HG03039 (cell line): ENCODE data around the gene HTR2C.
"Not testable (repeated sequence)": the region's sequence is repeated elsewhere in the genome, so short reads cannot be mapped to it uniquely, and the experiment has no call there.

Experiments
- ATAC-seq: cut with Tn5 transposase; IDR thresholded peaks from one replicate; pipeline ENCODE4 v1.9.1; 2021; ENCODE audit warnings: mild to moderate bottlenecking, moderate library complexity; ENCODE audit not compliant: unreplicated experiment

The HTR2C gene

GRCh38 chrX:114583646-114584374, at the start of gene HTR2C:
Gene HTR2C (plus strand): TSS chrX:114584086. CDS start chrX:114726937, 142,851 bp downstream.
- ATAC-seq = no peak

GRCh38 chrX:114580336-114580735, 3.5 kb upstream of the HTR2C start:
- no peak for ATAC-seq

- no peak for ATAC-seq
Observed at GRCh38 chrX:114581528-114582263, 2.2 kb upstream of the HTR2C start.

GRCh38 chrX:114582264-114582632, 1.6 kb upstream of the HTR2C start:
- ATAC-seq = no peak

GRCh38 chrX:114582698-114583395, 1.0 kb upstream of the HTR2C start:
- ATAC-seq = no peak

GRCh38 chrX:114584375-114584943, 573 bp downstream of the HTR2C start:
- no peak for ATAC-seq

- ATAC-seq = no peak
Observed at GRCh38 chrX:114584983-114585842, 1.3 kb downstream of the HTR2C start.

GRCh38 chrX:114591121-114591520, 7.2 kb downstream of the HTR2C start:
- no peak for ATAC-seq

- ATAC-seq = no peak
Observed at GRCh38 chrX:114599305-114599704, 15.4 kb downstream of the HTR2C start.

- ATAC-seq = no peak
Observed at GRCh38 chrX:114599911-114600310, 16.0 kb downstream of the HTR2C start.

GRCh38 chrX:114606619-114607018, 22.7 kb downstream of the HTR2C start:
- not testable (repeated sequence) for ATAC-seq

- ATAC-seq = no peak
Observed at GRCh38 chrX:114611018-114611619, 27.2 kb downstream of the HTR2C start.

GRCh38 chrX:114615765-114616164, 31.9 kb downstream of the HTR2C start:
- ATAC-seq = no peak

GRCh38 chrX:114619874-114620273, 36.0 kb downstream of the HTR2C start:
- ATAC-seq = no peak

- ATAC-seq = no peak
Observed at GRCh38 chrX:114626323-114626722, 42.4 kb downstream of the HTR2C start.

- ATAC-seq = no peak
Observed at GRCh38 chrX:114635986-114636385, 52.1 kb downstream of the HTR2C start.

GRCh38 chrX:114650351-114650750, 66.5 kb downstream of the HTR2C start:
- ATAC-seq = no peak

GRCh38 chrX:114675365-114675764, 91.5 kb downstream of the HTR2C start:
- no peak for ATAC-seq

GRCh38 chrX:114700533-114700932, 116.6 kb downstream of the HTR2C start:
- ATAC-seq = not testable (repeated sequence)

GRCh38 chrX:114709406-114709805, 125.5 kb downstream of the HTR2C start:
- no peak for ATAC-seq
